Endothelial cell of umbilical vein (primary cell): ENCODE results near the gene TRIM47. TPM values are rescaled to one million over a fixed set of nuclear protein-coding genes. Genes with fewer than 3 reads are reported as not detected.

Source experiments
- BruUV-seq: library from RNA; stranded (reverse); fragments of 400-500 nt; replicated peaks from 2 replicates; lab custom pipeline; 2021; lab: Mats Ljungman, UMichigan
- CTCF ChIA-PET: fragments of 300-600, 350-600 bp; sonication (Branson Sonifier 250); formaldehyde crosslinking; loops from one replicate; lab custom pipeline; 2021; ENCODE audit warnings: antibody characterized with exemption, inconsistent platforms; lab: Charles Lee
- POLR2A ChIA-PET: fragments of 300-600, 350-600 bp; sonication (Branson Sonifier 250); formaldehyde crosslinking; loops from one replicate; lab custom pipeline; 2021; ENCODE audit warnings: antibody characterized with exemption, inconsistent platforms; lab: Charles Lee
- DNase-seq: peaks from one replicate; pipeline ENCODE4 v3.0.0-alpha.2; 2011; ENCODE audit warnings: low read depth, low spot score
- FAIRE-seq: peaks from 2 replicates; lab custom pipeline; 2011; peaks lifted over from hg19 to GRCh38; lab: Jason Lieb, UNC
- H2AFZ ChIP-seq: 2 replicates; pipeline ENCODE4 v1.6.0; 2012; ENCODE audit warnings: low read depth, low read length, control low read depth, inconsistent platforms
- H3K27ac ChIP-seq: 2 replicates; pipeline ENCODE4 v1.5.1; 2011; ENCODE audit warnings: low read depth, mild to moderate bottlenecking, control low read depth, low read length, moderate library complexity; ENCODE audit not compliant: insufficient read depth
- H3K27me3 ChIP-seq, 2 experiments: 2 replicates each; pipeline versions ENCODE4 v1.6.0 to v1.6.1; 2011; ENCODE audit warnings: low read length in 2 of 2, mixed read lengths in 1 of 2; ENCODE audit not compliant: control insufficient read depth in 2 of 2, insufficient read depth in 2 of 2
- H3K36me3 ChIP-seq, 2 experiments: 2 replicates in 1 of 2; 3 replicates in 1 of 2; pipeline ENCODE4 v1.5.1; 2011; ENCODE audit warnings: low read length in 2 of 2, mild to moderate bottlenecking in 1 of 2, moderate library complexity in 1 of 2; ENCODE audit not compliant: control insufficient read depth in 2 of 2, insufficient read depth in 2 of 2; ENCODE audit errors: extremely low read depth in 1 of 2
- H3K4me1 ChIP-seq: 3 replicates; pipeline ENCODE4 v1.5.1; 2011; ENCODE audit warnings: mild to moderate bottlenecking, low read length; ENCODE audit not compliant: control insufficient read depth, insufficient read depth; ENCODE audit errors: extremely low read depth
- H3K4me2 ChIP-seq: 2 replicates; pipeline ENCODE4 v1.6.1; 2011; ENCODE audit warnings: low read length, control low read depth, mixed read lengths; ENCODE audit not compliant: insufficient read depth
- H3K4me3 ChIP-seq, 3 experiments: fragments of 200-600 bp in 1 of 3; sonication (generic), shearing (Covaris generic) in 1 of 3; replicated peaks in 1 of 3; 2 replicates each; pipeline ENCODE4 v1.5.1; 2011 to 2016; ENCODE audit warnings: control low read depth in 3 of 3, low read length in 3 of 3, mild to moderate bottlenecking in 2 of 3, inconsistent platforms in 1 of 3, low read depth in 1 of 3, moderate library complexity in 1 of 3; ENCODE audit not compliant: insufficient read depth in 1 of 3
- H3K79me2 ChIP-seq: 2 replicates; pipeline ENCODE4 v1.6.0; 2012; ENCODE audit warnings: low read length, inconsistent platforms; ENCODE audit not compliant: control insufficient read depth, insufficient read depth
- H3K9ac ChIP-seq: replicated peaks from 2 replicates; pipeline ENCODE3; 2011; ENCODE audit warnings: low read length, control low read depth; ENCODE audit not compliant: insufficient read depth; ENCODE audit errors: extremely low read depth
- H3K9me1 ChIP-seq: replicated peaks from 3 replicates; pipeline ENCODE4 v1.6.0; 2011; ENCODE audit warnings: mild to moderate bottlenecking, low read length; ENCODE audit not compliant: control insufficient read depth, insufficient read depth; ENCODE audit errors: extremely low read depth
- H3K9me3 ChIP-seq: replicated peaks from 2 replicates; pipeline ENCODE4 v1.5.1; 2012; ENCODE audit warnings: low read length, inconsistent platforms; ENCODE audit not compliant: control insufficient read depth, insufficient read depth
- H4K20me1 ChIP-seq: replicated peaks from 2 replicates; pipeline ENCODE3; 2011; ENCODE audit warnings: mild to moderate bottlenecking, low read length; ENCODE audit not compliant: control insufficient read depth, insufficient read depth; ENCODE audit errors: extremely low read depth
- EZH2 ChIP-seq: IDR thresholded peaks from 2 replicates; pipeline ENCODE4 v1.6.1; 2012; ENCODE audit warnings: borderline replicate concordance, low read depth, mild to moderate bottlenecking, moderate library complexity, low read length, inconsistent platforms; ENCODE audit not compliant: severe bottlenecking
- FOS ChIP-seq: IDR thresholded peaks from 2 replicates; pipeline ENCODE4 v1.6.1; 2011; ENCODE audit warnings: mild to moderate bottlenecking, low read length, moderate library complexity, borderline replicate concordance; ENCODE audit not compliant: insufficient read depth
- GATA2 ChIP-seq: IDR thresholded peaks from 2 replicates; pipeline ENCODE4 v1.7.0; 2011; ENCODE audit warnings: low read depth, mild to moderate bottlenecking, moderate library complexity, mixed read lengths, low read length; ENCODE audit not compliant: insufficient read length, insufficient read depth
- JUN ChIP-seq: IDR thresholded peaks from 2 replicates; pipeline ENCODE4 v1.6.1; 2011; ENCODE audit warnings: borderline replicate concordance, low read depth; ENCODE audit not compliant: insufficient read length, insufficient read depth
- MYC ChIP-seq: IDR thresholded peaks from one replicate; pipeline ENCODE4 v1.6.1; 2011; ENCODE audit warnings: mild to moderate bottlenecking, low read depth, low read length
- POLR2A ChIP-seq: IDR thresholded peaks from 2 replicates; pipeline ENCODE4 v1.6.1; 2012; ENCODE audit warnings: low read depth, mild to moderate bottlenecking, control low read depth, low read length
- POLR2AphosphoS5 ChIP-seq: IDR thresholded peaks from 2 replicates; pipeline ENCODE4 v1.6.1; 2012; ENCODE audit warnings: low read depth, mild to moderate bottlenecking, control low read depth, low read length, moderate library complexity; ENCODE audit not compliant: insufficient read depth
- dilution Hi-C: fragments of 300-500 bp; cut with MboI; formaldehyde crosslinking; loops from one replicate; pipeline ENCODE4 v1.15.0; 2019; ENCODE audit warnings: low sequenced_read_pairs; ENCODE audit not compliant: extremely low pct_ligation_motif_present
- intact Hi-C: fragments of 100-400 bp; cut with micrococcal nuclease; formaldehyde crosslinking; loops from one replicate; pipeline ENCODE4 v1.10.0; 2022
- polyA plus RNA-seq, 4 experiments: library from polyadenylated mRNA; depleted of rRNA in 3 of 4; stranded (reverse) in 3 of 4; unstranded in 1 of 4; fragments of >200 nt; gene quantifications; 2 replicates each; pipeline versions ENCODE4 v1.2.1 to v1.2.3, GENCODE V29; 2011 to 2012; ENCODE audit warnings: missing spikeins in 1 of 4
- total RNA-seq: library from RNA; stranded (reverse); gene quantifications from 2 replicates; pipeline ENCODE4 v1.2.3, GENCODE V29; 2021
- TF ChIP-seq, protein P1 (sequence below), 2 donors: IDR thresholded peaks; 1 replicate in 1 of 2; 2 replicates in 1 of 2; pipeline ENCODE4 v1.5.1; 2011; ENCODE audit warnings: low read length in 2 of 2, mild to moderate bottlenecking in 2 of 2, moderate library complexity in 2 of 2, control low read depth in 1 of 2, inconsistent platforms in 1 of 2, low read depth in 1 of 2; ENCODE audit not compliant: insufficient read depth in 1 of 2; ENCODE audit errors: extremely low read depth in 1 of 2
- TF ChIP-seq, protein P2 (sequence below): IDR thresholded peaks from 2 replicates; pipeline ENCODE4 v1.6.1; 2011; ENCODE audit not compliant: insufficient read depth, insufficient read length

TRIM47 gene
- total and polyA plus RNA-seq, 2 donors (not counting 3 experiments of a cell fraction or from before 2014, with no cell fraction given) = 67.7 to 75.1 TPM

DNA sequence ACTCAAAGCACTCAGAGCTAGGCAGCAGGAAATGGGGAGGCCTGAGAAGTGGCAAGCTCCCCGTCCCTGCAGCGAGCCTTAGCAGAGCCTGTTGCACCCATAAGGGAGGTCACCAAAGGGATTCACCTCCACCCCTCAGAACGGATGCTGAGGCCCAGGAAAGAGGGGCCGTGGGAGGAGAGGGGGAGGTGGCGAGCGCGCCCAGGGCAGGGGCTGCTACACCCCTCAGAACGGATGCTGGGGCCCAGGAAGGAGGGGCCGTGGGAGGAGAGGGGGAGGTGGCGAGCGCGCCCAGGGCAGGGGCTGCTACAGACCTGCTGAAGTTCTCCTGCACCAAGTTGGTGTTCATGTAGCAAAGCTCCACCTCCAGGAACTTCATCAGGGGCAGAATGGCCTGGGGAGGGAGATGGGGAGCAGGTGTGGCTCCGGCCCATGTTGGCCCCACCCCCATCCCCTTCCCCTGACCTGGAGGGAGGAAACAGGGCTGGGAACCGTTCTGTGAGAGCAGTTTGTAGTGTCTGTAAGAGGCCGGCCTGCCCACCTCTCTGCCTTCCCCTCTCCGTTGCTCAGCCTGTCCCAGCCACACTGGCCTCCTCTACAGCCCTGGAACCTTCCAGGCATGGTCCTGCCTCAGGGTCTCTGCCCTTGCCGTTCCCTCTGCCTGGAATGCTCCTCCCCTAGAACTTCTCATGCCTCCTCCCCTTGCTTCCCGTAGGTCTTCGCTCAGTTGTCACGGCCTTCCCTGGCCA lies 45.6 kb downstream of the TRIM47 start:
- H3K27me3 ChIP-seq = no peaks in the 10 kb centered on the region
- no peak for TF ChIP-seq EZH2
- no peak for TF ChIP-seq POLR2A
- TF ChIP-seq JUN = no peak
- no peak for TF ChIP-seq MYC
- TF ChIP-seq GATA2 = no peak
- no peak for TF ChIP-seq FOS
- TF ChIP-seq, protein P1, sequence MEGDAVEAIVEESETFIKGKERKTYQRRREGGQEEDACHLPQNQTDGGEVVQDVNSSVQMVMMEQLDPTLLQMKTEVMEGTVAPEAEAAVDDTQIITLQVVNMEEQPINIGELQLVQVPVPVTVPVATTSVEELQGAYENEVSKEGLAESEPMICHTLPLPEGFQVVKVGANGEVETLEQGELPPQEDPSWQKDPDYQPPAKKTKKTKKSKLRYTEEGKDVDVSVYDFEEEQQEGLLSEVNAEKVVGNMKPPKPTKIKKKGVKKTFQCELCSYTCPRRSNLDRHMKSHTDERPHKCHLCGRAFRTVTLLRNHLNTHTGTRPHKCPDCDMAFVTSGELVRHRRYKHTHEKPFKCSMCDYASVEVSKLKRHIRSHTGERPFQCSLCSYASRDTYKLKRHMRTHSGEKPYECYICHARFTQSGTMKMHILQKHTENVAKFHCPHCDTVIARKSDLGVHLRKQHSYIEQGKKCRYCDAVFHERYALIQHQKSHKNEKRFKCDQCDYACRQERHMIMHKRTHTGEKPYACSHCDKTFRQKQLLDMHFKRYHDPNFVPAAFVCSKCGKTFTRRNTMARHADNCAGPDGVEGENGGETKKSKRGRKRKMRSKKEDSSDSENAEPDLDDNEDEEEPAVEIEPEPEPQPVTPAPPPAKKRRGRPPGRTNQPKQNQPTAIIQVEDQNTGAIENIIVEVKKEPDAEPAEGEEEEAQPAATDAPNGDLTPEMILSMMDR (IDR thresholded peaks at IDR 0.05; ENCODE audit: extremely low read depth in 1 of 2, insufficient read depth in 1 of 2, low read depth in 1 of 2, low read length in 2 of 2) = no peak
- TF ChIP-seq, protein P2, sequence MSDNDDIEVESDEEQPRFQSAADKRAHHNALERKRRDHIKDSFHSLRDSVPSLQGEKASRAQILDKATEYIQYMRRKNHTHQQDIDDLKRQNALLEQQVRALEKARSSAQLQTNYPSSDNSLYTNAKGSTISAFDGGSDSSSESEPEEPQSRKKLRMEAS = no peak
- TF ChIP-seq POLR2AphosphoS5 = no peak
- ChIA-PET CTCF (interaction anchor here (0.7 to 1.4 kb wide), 4 partner anchors 13 to 50 kb away, joined by 3 to 6 read pairs (median 4); no protein-coding TSS in a partner anchor), POLR2A (interaction anchor here (0.8 kb wide), 1 partner anchor 53 kb away, joined by 3 read pairs; a partner anchor contains a TSS)
- H4K20me1 ChIP-seq = no peaks in the 10 kb centered on the region
- BruUV-seq = no TSS peak
- H2AFZ ChIP-seq = peak overlapping the region; percentile 31
- dilution Hi-C loops = no loop called here
- H3K79me2 ChIP-seq = no peaks in the 10 kb centered on the region
- intact Hi-C loops = no loop called here
- H3K9ac ChIP-seq = no peak overlapping the region
- H3K27ac ChIP-seq = no peak overlapping the region
- H3K9me3 ChIP-seq = no peaks in the 10 kb centered on the region
- FAIRE-seq = no peak
- H3K4me1 ChIP-seq = peaks cover 5% of the 10 kb centered on the region
- H3K36me3 ChIP-seq = no peaks in the 10 kb centered on the region
- no peaks in the 10 kb centered on the region for H3K9me1 ChIP-seq
- H3K4me3 ChIP-seq = no peak overlapping the region
- no peak overlapping the region for H3K4me2 ChIP-seq
- DNase-seq = no peak
